CD8-positive, alpha-beta memory T cell (primary cell): ENCODE measurements around the gene PTPN23. TPM values are rescaled to one million over a fixed set of nuclear protein-coding genes. Genes with fewer than 3 reads are reported as not detected.

Experiments
- CTCF ChIA-PET: fragments of 350-600 bp; sonication (Branson Sonifier 250); formaldehyde crosslinking; loops from one replicate; lab custom pipeline; 2021; ENCODE audit warnings: antibody characterized with exemption; lab: Charles Lee
- POLR2A ChIA-PET: fragments of 350-600 bp; sonication (Branson Sonifier 250); formaldehyde crosslinking; loops from one replicate; lab custom pipeline; 2021; ENCODE audit warnings: antibody characterized with exemption; lab: Charles Lee
- DNase-seq, 5 donors: peaks; one replicate each; pipeline versions ENCODE4 v3.0.0 to v3.0.0-alpha.2; 2020 to 2022; ENCODE audit warnings: mixed read lengths in 1 of 5
- H3K27ac ChIP-seq: one replicate; pipeline ENCODE4 v1.7.0; 2013; ENCODE audit warnings: low read depth, mild to moderate bottlenecking, low read length, moderate library complexity
- H3K27me3 ChIP-seq: 2 replicates; pipeline ENCODE4 v1.7.0; 2013; ENCODE audit warnings: low read length, mild to moderate bottlenecking; ENCODE audit not compliant: insufficient read depth, poor library complexity, severe bottlenecking
- H3K36me3 ChIP-seq: 2 replicates; pipeline ENCODE4 v1.7.0; 2013; ENCODE audit warnings: mild to moderate bottlenecking, low read length, moderate library complexity; ENCODE audit not compliant: insufficient read depth
- H3K4me1 ChIP-seq: 2 replicates; pipeline ENCODE4 v1.7.0; 2013; ENCODE audit warnings: mild to moderate bottlenecking, low read length, moderate library complexity; ENCODE audit not compliant: insufficient read depth
- H3K4me3 ChIP-seq: 2 replicates; pipeline ENCODE4 v1.7.0; 2013; ENCODE audit warnings: mild to moderate bottlenecking, low read length
- H3K9me3 ChIP-seq: 2 replicates; pipeline ENCODE4 v1.7.0; 2013; ENCODE audit warnings: mild to moderate bottlenecking, low read length
- H3K27ac Mint-ChIP-seq, 8 donors: one replicate each; pipeline ENCODE4 v1.8.0; 2020 to 2021; ENCODE audit warnings: mixed read lengths in 8 of 8, mild to moderate bottlenecking in 6 of 8, inconsistent platforms in 3 of 8, moderate library complexity in 3 of 8
- H3K27me3 Mint-ChIP-seq, 2 donors: one replicate each; pipeline ENCODE4 v1.8.0; 2020 to 2021; ENCODE audit warnings: mixed read lengths in 2 of 2, mild to moderate bottlenecking in 1 of 2, moderate library complexity in 1 of 2
- H3K36me3 Mint-ChIP-seq, 3 donors: one replicate each; pipeline ENCODE4 v1.8.0; 2020 to 2021; ENCODE audit warnings: mixed read lengths in 3 of 3, inconsistent platforms in 1 of 3, mild to moderate bottlenecking in 1 of 3
- H3K4me1 Mint-ChIP-seq, 3 donors: one replicate each; pipeline ENCODE4 v1.8.0; 2020 to 2021; ENCODE audit warnings: mixed read lengths in 3 of 3, inconsistent platforms in 1 of 3, mild to moderate bottlenecking in 1 of 3
- H3K4me3 Mint-ChIP-seq, 7 donors: one replicate each; pipeline ENCODE4 v1.8.0; 2020 to 2021; ENCODE audit warnings: mixed read lengths in 7 of 7, mild to moderate bottlenecking in 6 of 7, moderate library complexity in 4 of 7, inconsistent platforms in 2 of 7
- H3K9me3 Mint-ChIP-seq, 5 donors: one replicate each; pipeline ENCODE4 v1.8.0; 2020 to 2022; ENCODE audit warnings: mixed read lengths in 5 of 5, mild to moderate bottlenecking in 3 of 5, moderate library complexity in 2 of 5, inconsistent platforms in 1 of 5
- polyA plus RNA-seq: library from polyadenylated mRNA; unstranded; fragments of 300-500 nt; fragmentation: Illumina TruSeq; gene quantifications from one replicate; pipeline ENCODE4 v1.2.3, GENCODE V29; 2021
- total RNA-seq, 2 experiments: library from RNA; stranded (reverse); gene quantifications; one replicate each; pipeline ENCODE4 v1.2.3, GENCODE V29; 2021

Gene PTPN23
- total and polyA plus RNA-seq, 3 experiments from 2014 or later: 4.4 to 36.1 (median 30.5) TPM

DNA sequence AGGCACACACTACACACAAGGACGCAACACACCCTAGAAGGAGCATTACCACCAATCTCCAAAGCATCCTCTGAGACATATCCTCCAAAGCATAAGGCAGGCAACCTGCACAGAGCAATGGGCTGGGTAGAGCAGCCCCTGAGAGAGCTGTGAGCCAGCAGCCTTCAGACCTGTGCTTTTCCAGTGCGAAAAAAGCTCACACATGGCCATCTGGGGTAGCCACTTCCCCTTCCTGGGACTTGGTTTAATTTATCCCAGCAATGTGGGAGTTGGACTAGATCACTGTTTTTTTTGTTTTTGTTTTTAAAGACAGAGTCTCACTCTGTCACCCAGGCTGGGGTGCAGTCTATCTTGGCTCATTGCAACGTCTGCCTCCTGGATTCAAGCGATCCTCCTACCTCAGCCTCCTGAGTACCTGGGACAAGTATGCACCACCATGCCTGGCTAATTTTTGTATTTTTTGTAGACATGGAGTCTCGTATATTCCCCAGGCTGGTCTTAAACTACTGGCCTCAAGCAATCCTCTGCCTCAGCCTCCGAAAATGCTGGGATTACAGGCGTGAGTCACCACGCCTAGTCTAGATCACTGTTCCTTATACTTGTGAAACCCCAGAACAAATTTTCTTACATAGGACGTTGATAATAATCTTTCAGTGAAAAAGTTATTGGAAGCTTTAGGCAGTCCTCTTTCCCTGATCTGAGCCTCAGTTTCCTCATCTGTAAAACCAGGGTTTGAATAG, 18.9 kb downstream of the PTPN23 start:
- DNase-seq: no peak
- peaks cover 15% of the 10 kb centered on the region for H3K36me3 ChIP-seq
- no peaks in the 10 kb centered on the region for H3K9me3 ChIP-seq
- Mint-ChIP-seq H3K27me3 (no peaks in the 10 kb centered on the region), H3K27ac (peak overlapping the region in 5 of 8 donors; percentile 63 to 83 (median 66)), H3K9me3 (no peaks in the 10 kb centered on the region), H3K36me3 (peaks cover 0 to 64% (median 5%) of the 10 kb centered on the region in 3 donors), H3K4me3 (no peak overlapping the region), H3K4me1 (peaks cover 8 to 19% (median 18%) of the 10 kb centered on the region in 3 donors)
- no peak overlapping the region for H3K4me3 ChIP-seq
- no peaks in the 10 kb centered on the region for H3K27me3 ChIP-seq
- no peak overlapping the region for H3K27ac ChIP-seq
- CTCF ChIA-PET: interaction anchor here (1.4 kb wide), 1 partner anchor 21 kb away, joined by 3 read pairs; no protein-coding TSS in a partner anchor
- POLR2A ChIA-PET: no interaction called here
- H3K4me1 ChIP-seq: no peaks in the 10 kb centered on the region

DNA sequence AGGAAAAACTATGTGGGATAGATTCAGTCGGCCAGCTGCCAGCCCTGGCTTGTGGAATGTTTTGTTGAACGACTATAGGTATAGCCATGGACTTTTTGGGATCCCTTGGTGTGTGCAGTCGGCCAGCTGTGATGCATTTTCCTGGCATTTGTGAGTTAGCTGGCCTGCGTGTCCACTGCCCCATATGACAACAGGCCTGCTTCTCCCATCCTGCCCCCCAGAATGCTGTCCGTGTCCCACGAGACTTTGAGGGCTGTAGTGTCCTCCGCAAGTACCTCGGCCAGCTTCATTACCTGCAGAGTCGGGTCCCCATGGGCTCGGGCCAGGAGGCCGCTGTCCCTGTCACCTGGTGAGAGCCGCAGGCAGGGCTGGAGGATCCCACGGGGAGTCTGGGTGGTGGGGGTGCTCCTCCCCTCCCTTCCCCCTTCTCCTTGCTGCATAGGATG, 23.6 kb downstream of the PTPN23 start:
- H3K27me3 ChIP-seq: no peaks in the 10 kb centered on the region
- H3K9me3 ChIP-seq: no peaks in the 10 kb centered on the region
- DNase-seq: no peak
- no peak overlapping the region for H3K27ac ChIP-seq
- Mint-ChIP-seq H3K36me3 (peaks cover 0 to 74% (median 0%) of the 10 kb centered on the region in 3 donors), H3K27ac (peak overlapping the region in 2 of 8 donors; percentile 12 to 68), H3K4me1 (peaks cover 0 to 9% (median 3%) of the 10 kb centered on the region in 3 donors), H3K9me3 (no peaks in the 10 kb centered on the region), H3K27me3 (no peaks in the 10 kb centered on the region), H3K4me3 (no peak overlapping the region)
- H3K4me1 ChIP-seq: no peaks in the 10 kb centered on the region
- ChIA-PET POLR2A (no interaction called here), CTCF (no interaction called here)
- H3K36me3 ChIP-seq: peaks cover 14% of the 10 kb centered on the region
- H3K4me3 ChIP-seq: no peak overlapping the region

DNA sequence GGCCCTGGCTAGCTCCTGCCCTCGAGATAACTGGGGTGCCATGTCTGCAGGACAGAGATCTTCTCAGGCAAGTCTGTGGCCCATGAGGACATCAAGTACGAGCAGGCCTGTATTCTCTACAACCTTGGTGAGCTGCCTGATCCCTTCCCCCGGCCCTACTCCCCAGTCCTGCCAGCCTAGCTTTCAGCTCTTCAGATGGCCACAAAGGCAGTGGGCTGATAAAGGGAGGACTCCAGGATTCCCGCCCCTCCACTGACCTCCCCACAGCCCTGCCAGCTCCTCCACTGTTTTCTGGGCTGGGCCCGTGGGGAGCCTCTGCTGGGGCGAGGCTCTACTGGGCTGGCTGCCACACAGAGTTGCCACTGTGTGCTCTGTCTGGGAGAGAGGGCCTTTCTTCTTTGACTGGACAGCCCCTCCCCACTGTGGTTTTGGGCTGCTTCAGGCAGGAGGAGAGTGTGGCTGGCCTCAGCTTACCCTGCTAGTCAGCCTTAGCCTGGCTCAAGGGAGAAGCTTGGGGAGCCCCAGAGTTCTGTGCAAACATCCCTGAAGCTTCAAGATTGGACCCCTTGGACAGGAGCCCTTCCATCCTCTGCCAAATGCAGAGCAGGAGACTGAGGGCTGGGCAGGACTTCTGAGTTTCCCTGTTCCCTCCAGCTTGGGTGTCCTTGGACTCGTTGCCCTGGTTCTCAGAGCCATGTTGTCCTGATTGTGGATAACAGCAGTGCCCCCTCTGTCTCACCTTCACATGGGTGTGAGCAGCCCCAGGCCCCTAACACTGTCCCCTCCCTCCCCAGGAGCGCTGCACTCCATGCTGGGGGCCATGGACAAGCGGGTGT, 24.4 kb downstream of the PTPN23 start:
- CTCF ChIA-PET: no interaction called here
- no peak for DNase-seq
- POLR2A ChIA-PET: no interaction called here
- peak overlapping the region in 3 of 8 donors; percentile 33 to 84 (median 68) for H3K27ac Mint-ChIP-seq
- H3K36me3 Mint-ChIP-seq: peaks cover 0 to 73% (median 0%) of the 10 kb centered on the region in 3 donors
- Histone ChIP-seq H3K4me1 (no peaks in the 10 kb centered on the region), H3K4me3 (no peak overlapping the region), H3K27me3 (no peaks in the 10 kb centered on the region), H3K36me3 (peaks cover 14% of the 10 kb centered on the region), H3K27ac (no peak overlapping the region), H3K9me3 (no peaks in the 10 kb centered on the region)
- H3K4me1 Mint-ChIP-seq: peaks cover 0 to 9% (median 1%) of the 10 kb centered on the region in 3 donors
- H3K9me3 Mint-ChIP-seq: no peaks in the 10 kb centered on the region
- H3K27me3 Mint-ChIP-seq: no peaks in the 10 kb centered on the region
- no peak overlapping the region for H3K4me3 Mint-ChIP-seq

DNA sequence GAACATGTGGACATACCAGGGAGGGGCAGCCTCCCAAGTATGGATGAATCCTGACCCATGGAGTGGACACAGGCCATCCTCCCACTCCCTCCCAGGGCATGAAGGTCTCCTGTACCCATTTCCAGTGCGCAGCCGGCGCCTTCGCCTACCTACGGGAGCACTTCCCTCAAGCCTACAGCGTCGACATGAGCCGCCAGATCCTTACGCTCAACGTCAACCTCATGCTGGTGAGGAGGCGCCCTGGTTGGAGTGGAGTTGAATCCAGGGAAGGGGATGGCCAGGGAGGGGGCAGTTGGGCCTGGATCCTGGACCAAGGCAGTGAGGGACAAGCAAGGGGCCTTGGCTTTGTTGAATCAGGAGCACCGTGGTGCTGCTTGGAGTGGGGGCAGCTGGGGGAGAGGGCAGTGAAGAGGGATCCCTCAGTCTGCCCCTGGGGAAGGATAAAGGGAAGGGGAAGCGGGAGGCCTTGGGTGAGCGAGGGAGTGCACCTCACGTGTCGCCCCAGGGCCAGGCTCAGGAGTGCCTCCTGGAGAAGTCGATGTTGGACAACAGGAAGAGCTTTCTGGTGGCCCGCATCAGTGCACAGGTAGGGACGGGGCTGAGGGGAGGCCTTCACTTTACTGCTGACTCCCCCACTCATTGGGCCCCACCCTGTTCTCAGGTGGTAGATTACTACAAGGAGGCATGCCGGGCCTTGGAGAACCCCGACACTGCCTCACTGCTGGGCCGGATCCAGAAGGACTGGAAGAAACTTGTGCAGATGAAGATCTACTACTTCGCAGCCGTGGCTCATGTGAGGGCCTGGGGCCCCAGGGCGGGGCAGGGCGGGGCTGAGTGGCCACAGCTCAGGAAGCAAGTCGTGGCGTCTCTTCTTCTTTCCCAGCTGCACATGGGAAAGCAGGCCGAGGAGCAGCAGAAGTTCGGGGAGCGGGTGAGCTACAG, 25.3 kb downstream of the PTPN23 start:
- no peaks in the 10 kb centered on the region for H3K27me3 Mint-ChIP-seq
- H3K27ac Mint-ChIP-seq: no peak overlapping the region
- peaks cover 14% of the 10 kb centered on the region for H3K36me3 ChIP-seq
- CTCF ChIA-PET: no interaction called here
- DNase-seq: no peak
- H3K4me3 Mint-ChIP-seq: no peak overlapping the region
- peaks cover 0 to 9% (median 0%) of the 10 kb centered on the region in 3 donors for H3K4me1 Mint-ChIP-seq
- no peaks in the 10 kb centered on the region for H3K27me3 ChIP-seq
- H3K4me1 ChIP-seq: no peaks in the 10 kb centered on the region
- H3K4me3 ChIP-seq: no peak overlapping the region
- peak overlapping the region; percentile 31 for H3K27ac ChIP-seq
- peaks cover 0 to 78% (median 0%) of the 10 kb centered on the region in 3 donors for H3K36me3 Mint-ChIP-seq
- H3K9me3 Mint-ChIP-seq: no peaks in the 10 kb centered on the region
- POLR2A ChIA-PET: no interaction called here
- H3K9me3 ChIP-seq: no peaks in the 10 kb centered on the region

DNA sequence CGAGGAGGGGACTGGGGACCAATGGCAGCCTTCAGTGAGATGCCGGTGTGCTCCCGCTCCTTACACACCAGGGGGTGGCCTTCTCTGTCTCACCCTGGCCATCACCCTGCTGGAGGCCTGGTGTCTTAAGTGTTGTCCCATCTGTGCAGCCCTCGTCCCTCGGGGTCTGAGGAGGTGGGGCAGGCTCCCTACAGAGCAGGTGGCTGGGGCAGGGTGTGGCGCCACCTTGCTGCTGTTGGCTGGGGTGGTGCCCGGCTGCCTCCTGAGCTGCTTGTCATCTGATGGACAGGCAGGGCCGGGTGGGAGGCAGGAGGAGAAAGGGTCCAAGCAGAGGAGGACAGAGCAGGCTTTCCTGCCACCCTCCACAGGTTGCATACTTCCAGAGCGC, 25.9 kb downstream of the PTPN23 start:
- Mint-ChIP-seq H3K9me3 (no peaks in the 10 kb centered on the region), H3K27me3 (no peaks in the 10 kb centered on the region), H3K27ac (peak overlapping the region in 1 of 8 donors; percentile 80), H3K4me3 (no peak overlapping the region), H3K4me1 (peaks cover 0 to 4% (median 0%) of the 10 kb centered on the region in 3 donors), H3K36me3 (peaks cover 0 to 78% (median 0%) of the 10 kb centered on the region in 3 donors)
- ChIA-PET POLR2A (interaction anchor here (0.6 kb wide), 1 partner anchor 17 kb away, joined by 3 read pairs; no protein-coding TSS in a partner anchor), CTCF (interaction anchor here (0.8 kb wide), 1 partner anchor 23 kb away, joined by 3 read pairs; no protein-coding TSS in a partner anchor)
- peak overlapping the region; percentile 31 for H3K27ac ChIP-seq
- H3K27me3 ChIP-seq: no peaks in the 10 kb centered on the region
- DNase-seq: no peak
- no peak overlapping the region for H3K4me3 ChIP-seq
- H3K9me3 ChIP-seq: no peaks in the 10 kb centered on the region
- peaks cover 14% of the 10 kb centered on the region for H3K36me3 ChIP-seq
- no peaks in the 10 kb centered on the region for H3K4me1 ChIP-seq

DNA sequence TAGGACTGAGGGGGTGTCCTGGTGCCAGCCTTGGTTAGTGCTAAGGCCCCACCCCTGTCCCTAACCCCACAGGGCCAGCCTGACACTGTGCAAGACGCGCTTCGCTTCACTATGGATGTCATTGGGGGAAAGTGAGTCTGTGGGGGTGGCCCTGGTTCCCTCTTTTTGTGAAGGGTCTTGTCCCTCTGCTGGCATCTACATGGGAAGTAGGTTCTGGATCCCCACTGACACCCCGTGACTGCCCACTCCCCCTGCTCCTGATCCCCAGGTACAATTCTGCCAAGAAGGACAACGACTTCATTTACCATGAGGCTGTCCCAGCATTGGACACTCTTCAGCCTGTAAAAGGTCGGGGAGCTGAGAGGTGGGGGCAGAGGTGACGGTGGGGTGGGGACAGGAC, 26.4 kb downstream of the PTPN23 start:
- no peak overlapping the region for H3K4me3 Mint-ChIP-seq
- H3K4me1 Mint-ChIP-seq: peaks cover 0 to 3% (median 0%) of the 10 kb centered on the region in 3 donors
- Histone ChIP-seq H3K4me1 (no peaks in the 10 kb centered on the region), H3K27ac (peak overlapping the region; percentile 31), H3K36me3 (peaks cover 14% of the 10 kb centered on the region), H3K27me3 (no peaks in the 10 kb centered on the region), H3K9me3 (no peaks in the 10 kb centered on the region), H3K4me3 (no peak overlapping the region)
- ChIA-PET CTCF (interaction anchor here (0.8 kb wide), 1 partner anchor 23 kb away, joined by 3 read pairs; no protein-coding TSS in a partner anchor), POLR2A (interaction anchor here (0.6 kb wide), 1 partner anchor 17 kb away, joined by 3 read pairs; no protein-coding TSS in a partner anchor)
- no peak for DNase-seq
- H3K9me3 Mint-ChIP-seq: no peaks in the 10 kb centered on the region
- H3K27me3 Mint-ChIP-seq: no peaks in the 10 kb centered on the region
- no peak overlapping the region for H3K27ac Mint-ChIP-seq
- H3K36me3 Mint-ChIP-seq: peaks cover 0 to 81% (median 0%) of the 10 kb centered on the region in 3 donors
